CD4-positive, alpha-beta memory T cell (primary cell): ENCODE results near the gene ZMIZ1. TPM values are rescaled to one million over a fixed set of nuclear protein-coding genes. Genes with fewer than 3 reads are reported as not detected.

ENCODE experiments used
- CTCF ChIA-PET: fragments of 350-600 bp; sonication (Branson Sonifier 250); formaldehyde crosslinking; loops from one replicate; lab custom pipeline; 2021; ENCODE audit warnings: inconsistent platforms; ENCODE audit not compliant: partially characterized antibody; lab: Charles Lee
- POLR2A ChIA-PET: fragments of 350-600 bp; sonication (Branson Sonifier 250); formaldehyde crosslinking; loops from one replicate; lab custom pipeline; 2021; ENCODE audit not compliant: partially characterized antibody; lab: Charles Lee
- DNase-seq, 5 donors: peaks; one replicate each; pipeline versions ENCODE4 v3.0.0 to v3.0.0-alpha.2; 2020 to 2022; ENCODE audit warnings: mixed read lengths in 1 of 5
- H3K27ac ChIP-seq: one replicate; pipeline ENCODE4 v1.7.0; 2013; ENCODE audit warnings: low read depth, low read length
- H3K27me3 ChIP-seq: 2 replicates; pipeline ENCODE4 v1.7.0; 2013; ENCODE audit warnings: mild to moderate bottlenecking, low read length, moderate library complexity; ENCODE audit not compliant: insufficient read depth
- H3K36me3 ChIP-seq: 2 replicates; pipeline ENCODE4 v1.7.0; 2013; ENCODE audit warnings: mild to moderate bottlenecking, low read length, moderate library complexity; ENCODE audit not compliant: insufficient read depth
- H3K4me1 ChIP-seq: 2 replicates; pipeline ENCODE4 v1.7.0; 2013; ENCODE audit warnings: mild to moderate bottlenecking, low read length, moderate library complexity; ENCODE audit not compliant: insufficient read depth
- H3K4me3 ChIP-seq, 2 donors: one replicate each; pipeline ENCODE4 v1.7.0; 2013; ENCODE audit warnings: low read length in 2 of 2, mild to moderate bottlenecking in 1 of 2
- H3K9me3 ChIP-seq, 2 donors: one replicate each; pipeline ENCODE4 v1.7.0; 2013; ENCODE audit warnings: low read length in 2 of 2, control low read depth in 1 of 2; ENCODE audit not compliant: control insufficient read depth in 1 of 2
- H3K27ac Mint-ChIP-seq, 7 donors: one replicate each; pipeline ENCODE4 v1.8.0; 2020 to 2021; ENCODE audit warnings: mixed read lengths in 7 of 7, mild to moderate bottlenecking in 6 of 7, inconsistent platforms in 3 of 7, moderate library complexity in 3 of 7
- H3K27me3 Mint-ChIP-seq, 2 donors: one replicate each; pipeline ENCODE4 v1.8.0; 2020 to 2021; ENCODE audit warnings: mixed read lengths in 2 of 2
- H3K36me3 Mint-ChIP-seq, 2 donors: one replicate each; pipeline ENCODE4 v1.8.0; 2020 to 2021; ENCODE audit warnings: mixed read lengths in 2 of 2, inconsistent platforms in 1 of 2, mild to moderate bottlenecking in 1 of 2
- H3K4me1 Mint-ChIP-seq, 4 donors: one replicate each; pipeline ENCODE4 v1.8.0; 2020 to 2021; ENCODE audit warnings: mixed read lengths in 4 of 4, mild to moderate bottlenecking in 1 of 4
- H3K4me3 Mint-ChIP-seq, 8 donors: one replicate each; pipeline ENCODE4 v1.8.0; 2020 to 2021; ENCODE audit warnings: mixed read lengths in 8 of 8, mild to moderate bottlenecking in 7 of 8, moderate library complexity in 6 of 8, inconsistent platforms in 3 of 8
- H3K9me3 Mint-ChIP-seq, 8 donors: one replicate each; pipeline ENCODE4 v1.8.0; 2020 to 2021; ENCODE audit warnings: mixed read lengths in 8 of 8, mild to moderate bottlenecking in 5 of 8, inconsistent platforms in 3 of 8, moderate library complexity in 1 of 8
- intact Hi-C: fragments of 100-400 bp; cut with micrococcal nuclease; formaldehyde crosslinking; loops from one replicate; pipeline ENCODE4 v1.15.1; 2023
- polyA plus RNA-seq, 2 donors: library from polyadenylated mRNA; unstranded; fragments of 300-500 nt; fragmentation: Illumina TruSeq; gene quantifications; one replicate each; pipeline ENCODE4 v1.2.3, GENCODE V29; 2021
- total RNA-seq, 2 experiments: library from RNA; stranded (reverse); gene quantifications; one replicate each; pipeline ENCODE4 v1.2.3, GENCODE V29; 2021

The ZMIZ1 gene
- total and polyA plus RNA-seq, 4 experiments from 2014 or later: 0.58 to 25.4 (median 14.0) TPM

GRCh38 chr10:79184657-79185056 lies 115.9 kb downstream of the ZMIZ1 start:
- H3K4me1 ChIP-seq: no peaks in the 10 kb centered on the region
- no peaks in the 10 kb centered on the region for H3K27me3 ChIP-seq
- no peaks in the 10 kb centered on the region for H3K36me3 ChIP-seq
- Mint-ChIP-seq H3K36me3 (peaks cover 3 to 5% of the 10 kb centered on the region in 2 donors), H3K9me3 (no peaks in the 10 kb centered on the region), H3K4me1 (peaks cover 0 to 4% (median 2%) of the 10 kb centered on the region in 4 donors), H3K27me3 (no peaks in the 10 kb centered on the region), H3K27ac (peak overlapping the region in 1 of 7 donors; percentile 52), H3K4me3 (no peak overlapping the region)
- H3K9me3 ChIP-seq: no peaks in the 10 kb centered on the region
- ChIA-PET CTCF (interaction anchor here (1.1 kb wide), 1 partner anchor 11 kb away, joined by 3 read pairs; no protein-coding TSS in a partner anchor), POLR2A (no interaction called here)
- DNase-seq: no peak
- H3K27ac ChIP-seq: no peak overlapping the region
- intact Hi-C loops: no loop called here
- no peak overlapping the region for H3K4me3 ChIP-seq

- H3K9me3 ChIP-seq: no peaks in the 10 kb centered on the region
- no peaks in the 10 kb centered on the region for H3K4me1 ChIP-seq
- Mint-ChIP-seq H3K9me3 (no peaks in the 10 kb centered on the region), H3K27me3 (no peaks in the 10 kb centered on the region), H3K4me3 (no peak overlapping the region), H3K4me1 (peaks cover 0 to 4% (median 2%) of the 10 kb centered on the region in 4 donors), H3K36me3 (peaks cover 3 to 5% of the 10 kb centered on the region in 2 donors), H3K27ac (peak overlapping the region in 2 of 7 donors; percentile 0 to 27)
- intact Hi-C loops: no loop called here
- no peaks in the 10 kb centered on the region for H3K27me3 ChIP-seq
- ChIA-PET CTCF (interaction anchor here (1.1 kb wide), 1 partner anchor 11 kb away, joined by 3 read pairs; no protein-coding TSS in a partner anchor), POLR2A (no interaction called here)
- no peak overlapping the region for H3K4me3 ChIP-seq
- no peaks in the 10 kb centered on the region for H3K36me3 ChIP-seq
- no peak for DNase-seq
- no peak overlapping the region for H3K27ac ChIP-seq
These were observed 116.5 kb downstream of the ZMIZ1 start for GRCh38 chr10:79185067-79185774.

- Histone ChIP-seq H3K4me1 (no peaks in the 10 kb centered on the region), H3K9me3 (no peaks in the 10 kb centered on the region), H3K36me3 (no peaks in the 10 kb centered on the region), H3K27me3 (no peaks in the 10 kb centered on the region), H3K27ac (no peak overlapping the region), H3K4me3 (no peak overlapping the region)
- Mint-ChIP-seq H3K4me1 (peaks cover 0 to 4% (median 2%) of the 10 kb centered on the region in 4 donors), H3K27me3 (no peaks in the 10 kb centered on the region), H3K4me3 (no peak overlapping the region), H3K36me3 (peaks cover 3 to 5% of the 10 kb centered on the region in 2 donors), H3K9me3 (no peaks in the 10 kb centered on the region), H3K27ac (peak overlapping the region in 3 of 7 donors; percentile 3 to 50 (median 11))
- POLR2A ChIA-PET: no interaction called here
- DNase-seq: no peak
- CTCF ChIA-PET: no interaction called here
- intact Hi-C loops: no loop called here
These were observed 117.1 kb downstream of the ZMIZ1 start for GRCh38 chr10:79185796-79186374.

DNA sequence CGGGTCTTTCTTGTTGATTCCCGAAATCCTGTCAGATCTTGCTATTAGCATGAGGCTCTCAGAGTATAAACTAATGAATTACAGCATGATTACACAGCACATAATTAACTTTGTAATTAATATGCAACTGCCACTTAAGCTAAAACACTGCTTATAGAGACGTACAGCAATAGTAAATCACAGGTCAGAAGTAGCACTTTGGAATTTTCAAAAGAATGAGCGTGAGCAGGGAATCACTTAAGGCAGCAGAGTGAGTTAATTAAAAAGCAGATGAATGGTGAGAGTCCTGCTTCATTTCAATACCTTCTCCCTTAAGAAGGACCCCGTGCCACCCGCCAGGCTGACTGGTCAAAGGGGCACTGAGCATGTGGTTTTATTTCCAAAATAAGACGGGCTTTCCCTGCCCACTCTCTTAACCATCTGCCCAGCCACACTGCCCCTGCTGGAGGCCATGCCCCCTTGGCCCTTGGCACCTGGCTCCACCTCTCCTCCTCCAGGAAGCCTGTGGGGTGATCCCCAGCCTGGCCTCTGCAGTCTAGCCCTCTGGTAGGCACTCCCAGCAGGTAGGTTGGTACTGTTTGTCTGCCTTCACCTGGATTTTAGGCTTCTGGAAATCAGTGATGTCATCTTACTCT lies 117.8 kb downstream of the ZMIZ1 start:
- Mint-ChIP-seq H3K36me3 (peaks cover 5% of the 10 kb centered on the region in 2 donors), H3K4me3 (no peak overlapping the region), H3K9me3 (no peaks in the 10 kb centered on the region), H3K4me1 (peaks cover 0 to 4% (median 2%) of the 10 kb centered on the region in 4 donors), H3K27me3 (no peaks in the 10 kb centered on the region), H3K27ac (peak overlapping the region in 4 of 7 donors; percentile 30 to 59 (median 44))
- H3K9me3 ChIP-seq: no peaks in the 10 kb centered on the region
- no peak overlapping the region for H3K4me3 ChIP-seq
- H3K36me3 ChIP-seq: no peaks in the 10 kb centered on the region
- ChIA-PET POLR2A (no interaction called here), CTCF (interaction anchor here (1.9 kb wide), 1 partner anchor 9 kb away, joined by 6 read pairs; no protein-coding TSS in a partner anchor)
- H3K27ac ChIP-seq: no peak overlapping the region
- intact Hi-C loops: no loop called here
- no peaks in the 10 kb centered on the region for H3K27me3 ChIP-seq
- DNase-seq: no peak
- no peaks in the 10 kb centered on the region for H3K4me1 ChIP-seq

GRCh38 chr10:79187121-79187940 lies 118.6 kb downstream of the ZMIZ1 start:
- peak overlapping the region in 3 of 7 donors; percentile 35 to 59 (median 53) for H3K27ac Mint-ChIP-seq
- peaks cover 5% of the 10 kb centered on the region in 2 donors for H3K36me3 Mint-ChIP-seq
- H3K9me3 Mint-ChIP-seq: no peaks in the 10 kb centered on the region
- ChIA-PET CTCF (interaction anchor here (1.2 to 1.9 kb wide), 2 partner anchors 8 to 10 kb away, joined by 5 to 6 read pairs; no protein-coding TSS in a partner anchor), POLR2A (no interaction called here)
- Histone ChIP-seq H3K27me3 (no peaks in the 10 kb centered on the region), H3K4me3 (no peak overlapping the region), H3K9me3 (no peaks in the 10 kb centered on the region), H3K36me3 (no peaks in the 10 kb centered on the region), H3K27ac (no peak overlapping the region), H3K4me1 (no peaks in the 10 kb centered on the region)
- peaks cover 0 to 4% (median 2%) of the 10 kb centered on the region in 4 donors for H3K4me1 Mint-ChIP-seq
- no peak for DNase-seq
- intact Hi-C loops: no loop called here
- no peak overlapping the region for H3K4me3 Mint-ChIP-seq
- no peaks in the 10 kb centered on the region for H3K27me3 Mint-ChIP-seq

DNA sequence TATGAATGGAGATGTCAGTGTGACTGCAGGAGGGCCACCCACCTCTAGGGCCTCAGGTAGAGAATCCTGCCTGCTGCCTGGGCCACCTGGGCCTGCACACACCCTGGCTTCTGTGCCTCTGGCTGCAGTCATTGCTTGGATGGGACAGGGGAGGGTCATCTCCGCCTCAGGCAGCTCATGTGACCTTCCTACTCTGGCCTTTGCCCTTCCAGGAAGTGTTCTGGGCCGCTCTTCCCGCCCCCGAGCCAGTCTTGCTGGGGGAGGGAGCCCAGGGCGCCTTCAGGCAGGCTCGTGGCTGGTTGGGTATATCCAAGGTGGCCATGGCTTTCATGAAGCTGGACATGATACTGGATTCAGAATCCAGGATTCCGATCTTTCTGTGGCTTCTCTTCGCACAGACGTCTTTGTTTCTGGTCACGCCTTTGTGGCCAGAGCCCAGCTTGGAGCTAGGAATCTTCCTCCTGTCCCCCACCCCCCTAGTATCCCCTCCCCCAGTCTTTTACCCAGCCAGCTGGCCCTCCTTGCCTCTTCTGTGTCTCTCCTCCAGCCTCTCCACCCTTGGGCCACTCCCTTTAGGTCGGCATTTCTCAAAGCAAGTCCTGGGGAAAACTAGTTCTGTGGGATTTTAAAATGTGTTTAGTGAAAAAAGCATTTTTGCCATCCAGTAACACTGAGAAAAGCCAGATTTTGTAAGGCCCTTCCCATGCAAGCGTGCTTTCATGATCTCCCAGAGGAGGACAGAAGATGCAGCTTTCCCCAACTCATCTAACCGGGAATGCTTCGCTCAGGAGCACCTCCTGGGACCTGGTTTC lies 119.6 kb downstream of the ZMIZ1 start:
- Histone ChIP-seq H3K4me1 (no peaks in the 10 kb centered on the region), H3K27ac (no peak overlapping the region), H3K27me3 (no peaks in the 10 kb centered on the region), H3K36me3 (no peaks in the 10 kb centered on the region), H3K4me3 (no peak overlapping the region), H3K9me3 (no peaks in the 10 kb centered on the region)
- Mint-ChIP-seq H3K4me3 (no peak overlapping the region), H3K4me1 (peaks cover 0 to 4% (median 2%) of the 10 kb centered on the region in 4 donors), H3K27me3 (no peaks in the 10 kb centered on the region), H3K9me3 (no peaks in the 10 kb centered on the region), H3K36me3 (peaks cover 5 to 7% of the 10 kb centered on the region in 2 donors), H3K27ac (no peak overlapping the region)
- intact Hi-C loops: no loop called here
- DNase-seq: no peak
- ChIA-PET CTCF (interaction anchor here (1.2 to 2.4 kb wide), 4 partner anchors 7 to 1142 kb away, joined by 5 to 11 read pairs (median 6); no protein-coding TSS in a partner anchor), POLR2A (no interaction called here)
